ENCODE data around the gene CSNK1G1. TPM values are rescaled to one million over a fixed set of nuclear protein-coding genes. Genes with fewer than 3 reads are reported as not detected.
A peak's percentile ranks its signal among the peaks of the same experiment; 100 is the strongest.
"Not testable (repeated sequence)": the region's sequence is repeated elsewhere in the genome, so short reads cannot be mapped to it uniquely, and the experiment has no call there.

Gene CSNK1G1
- total RNA-seq, 1 donor from 2014 or later, result 27.7 TPM

DNA sequence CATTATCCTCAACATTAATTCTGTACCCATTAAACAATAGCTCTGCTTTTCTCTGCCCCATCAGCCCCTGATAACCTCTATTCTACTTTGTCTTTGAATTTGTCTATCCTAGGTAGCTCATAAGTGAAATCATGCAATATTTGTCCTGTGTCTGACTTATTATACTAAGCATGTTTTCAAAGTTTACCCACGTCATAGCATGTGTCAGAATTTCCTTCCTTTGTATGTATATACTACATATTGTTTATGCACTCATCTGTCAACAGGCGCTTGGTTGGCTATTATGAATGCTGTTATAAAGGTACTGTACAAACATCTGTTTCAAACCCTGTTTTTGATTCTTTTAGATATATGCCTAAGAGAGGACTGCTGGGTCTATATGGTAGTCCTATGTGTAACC is 18.2 kb downstream of the CSNK1G1 start:
- H3K36me3 Mint-ChIP-seq (ENCODE audit: insufficient read depth), result peaks cover 11% of the 10 kb centered on the region
- no peak overlapping the region for H3K27ac Mint-ChIP-seq
- no peaks in the 10 kb centered on the region for H3K4me1 Mint-ChIP-seq (ENCODE audit: low read depth)
- no peaks in the 10 kb centered on the region for H3K27me3 Mint-ChIP-seq
- peaks cover 5% of the 10 kb centered on the region for H3K9me3 Mint-ChIP-seq (ENCODE audit: low read depth)
- TF ChIP-seq, protein P1, sequence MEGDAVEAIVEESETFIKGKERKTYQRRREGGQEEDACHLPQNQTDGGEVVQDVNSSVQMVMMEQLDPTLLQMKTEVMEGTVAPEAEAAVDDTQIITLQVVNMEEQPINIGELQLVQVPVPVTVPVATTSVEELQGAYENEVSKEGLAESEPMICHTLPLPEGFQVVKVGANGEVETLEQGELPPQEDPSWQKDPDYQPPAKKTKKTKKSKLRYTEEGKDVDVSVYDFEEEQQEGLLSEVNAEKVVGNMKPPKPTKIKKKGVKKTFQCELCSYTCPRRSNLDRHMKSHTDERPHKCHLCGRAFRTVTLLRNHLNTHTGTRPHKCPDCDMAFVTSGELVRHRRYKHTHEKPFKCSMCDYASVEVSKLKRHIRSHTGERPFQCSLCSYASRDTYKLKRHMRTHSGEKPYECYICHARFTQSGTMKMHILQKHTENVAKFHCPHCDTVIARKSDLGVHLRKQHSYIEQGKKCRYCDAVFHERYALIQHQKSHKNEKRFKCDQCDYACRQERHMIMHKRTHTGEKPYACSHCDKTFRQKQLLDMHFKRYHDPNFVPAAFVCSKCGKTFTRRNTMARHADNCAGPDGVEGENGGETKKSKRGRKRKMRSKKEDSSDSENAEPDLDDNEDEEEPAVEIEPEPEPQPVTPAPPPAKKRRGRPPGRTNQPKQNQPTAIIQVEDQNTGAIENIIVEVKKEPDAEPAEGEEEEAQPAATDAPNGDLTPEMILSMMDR (IDR thresholded peaks at IDR 0.05; ENCODE audit: unreplicated experiment), result no peak
- H3K4me3 Mint-ChIP-seq (ENCODE audit: low read depth), result no peak overlapping the region
- DNase-seq (ENCODE audit: low spot score, unreplicated experiment), result no peak

DNA sequence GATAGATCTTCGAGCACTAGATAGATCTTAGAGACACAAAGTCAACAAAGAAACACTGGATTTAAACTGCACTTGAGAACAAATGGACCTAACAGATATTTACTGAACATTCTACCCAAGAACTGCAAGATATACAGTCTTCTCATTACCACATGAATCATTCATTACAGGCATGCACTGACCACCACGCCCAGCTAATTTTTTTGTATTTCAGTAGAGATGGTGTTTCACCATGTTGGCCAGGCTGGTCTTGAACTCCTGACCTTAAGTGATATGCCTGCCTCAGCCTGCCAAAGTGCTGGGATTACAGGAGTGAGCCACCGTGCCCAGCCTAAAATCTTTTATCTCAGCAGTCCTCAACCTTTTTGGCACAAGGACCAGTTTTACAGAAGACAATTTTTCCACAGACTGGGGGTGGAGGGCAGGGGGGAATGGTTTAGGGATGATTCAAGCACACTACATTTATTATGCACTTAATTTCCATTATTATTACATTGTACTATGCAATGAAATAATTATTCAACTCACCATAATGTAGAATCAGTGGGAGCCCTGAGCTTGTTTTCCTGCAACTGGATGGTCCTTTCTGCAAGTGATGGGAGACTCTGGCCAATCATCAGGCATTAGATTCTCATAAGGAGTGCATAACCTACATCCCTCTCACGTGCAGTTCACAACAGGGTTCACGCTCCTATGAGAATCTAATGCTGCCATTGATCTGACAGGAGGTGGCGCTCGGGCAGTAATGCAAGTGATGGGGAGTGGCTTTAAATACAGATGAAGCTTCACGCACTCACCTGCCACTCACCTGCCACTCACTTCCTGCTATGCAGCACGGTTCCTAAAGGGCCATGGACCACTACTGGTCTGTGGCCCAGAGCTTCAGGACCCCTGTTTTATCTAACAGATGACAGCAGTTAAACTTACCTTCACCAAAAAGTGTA is 21.7 kb downstream of the CSNK1G1 start:
- Mint-ChIP-seq H3K9me3 (ENCODE audit: low read depth) (peaks cover 5% of the 10 kb centered on the region), H3K36me3 (ENCODE audit: insufficient read depth) (peaks cover 9% of the 10 kb centered on the region), H3K4me3 (ENCODE audit: low read depth) (no peak overlapping the region), H3K27me3 (no peaks in the 10 kb centered on the region), H3K4me1 (ENCODE audit: low read depth) (no peaks in the 10 kb centered on the region), H3K27ac (no peak overlapping the region)
- no peak for DNase-seq (ENCODE audit: low spot score, unreplicated experiment)
- TF ChIP-seq, protein P1 (IDR thresholded peaks at IDR 0.05; ENCODE audit: unreplicated experiment), result no peak

DNA sequence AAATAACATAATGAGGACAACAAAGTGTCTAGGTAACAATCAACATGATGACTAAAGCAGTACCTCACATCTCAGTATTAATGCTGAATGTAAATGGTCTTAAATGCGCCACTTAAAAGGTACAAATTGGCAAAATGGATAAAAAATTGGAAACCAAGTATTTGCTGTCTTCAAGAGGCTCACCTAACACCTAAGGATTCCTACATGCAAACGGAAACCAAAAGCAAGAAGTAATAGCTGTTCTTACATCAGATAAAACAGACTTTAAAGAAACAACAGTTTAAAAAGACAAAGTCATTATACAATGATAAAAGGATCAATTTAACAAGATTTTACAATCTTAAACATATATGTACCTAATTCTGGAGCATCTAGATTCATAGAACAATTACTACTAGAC is 22.5 kb downstream of the CSNK1G1 start:
- TF ChIP-seq, protein P1 (IDR thresholded peaks at IDR 0.05; ENCODE audit: unreplicated experiment), result no peak
- DNase-seq (ENCODE audit: low spot score, unreplicated experiment), result no peak
- Mint-ChIP-seq H3K27ac (no peak overlapping the region), H3K36me3 (ENCODE audit: insufficient read depth) (peaks cover 6% of the 10 kb centered on the region), H3K4me3 (ENCODE audit: low read depth) (no peak overlapping the region), H3K27me3 (no peaks in the 10 kb centered on the region), H3K9me3 (ENCODE audit: low read depth) (peaks cover 5% of the 10 kb centered on the region), H3K4me1 (ENCODE audit: low read depth) (no peaks in the 10 kb centered on the region)

DNA sequence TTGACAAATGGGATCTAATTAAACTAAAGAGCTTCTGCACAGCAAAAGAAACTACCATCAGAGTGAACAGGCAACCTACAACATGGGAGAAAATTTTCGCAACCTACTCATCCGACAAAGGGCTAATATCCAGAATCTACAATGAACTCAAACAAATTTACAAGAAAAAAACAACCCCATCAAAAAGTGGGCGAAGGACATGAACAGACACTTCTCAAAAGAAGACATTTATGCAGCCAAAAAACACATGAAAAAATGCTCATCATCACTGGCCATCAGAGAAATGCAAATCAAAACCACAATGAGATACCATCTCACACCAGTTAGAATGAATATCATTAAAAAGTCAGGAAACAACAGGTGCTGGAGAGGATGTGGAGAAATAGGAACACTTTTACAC is 24.3 kb downstream of the CSNK1G1 start:
- not testable (repeated sequence) for H3K27me3 Mint-ChIP-seq; H3K27ac Mint-ChIP-seq; H3K36me3 Mint-ChIP-seq (ENCODE audit: insufficient read depth); DNase-seq (ENCODE audit: low spot score, unreplicated experiment); H3K4me3 Mint-ChIP-seq (ENCODE audit: low read depth); H3K9me3 Mint-ChIP-seq (ENCODE audit: low read depth); H3K4me1 Mint-ChIP-seq (ENCODE audit: low read depth)

DNA sequence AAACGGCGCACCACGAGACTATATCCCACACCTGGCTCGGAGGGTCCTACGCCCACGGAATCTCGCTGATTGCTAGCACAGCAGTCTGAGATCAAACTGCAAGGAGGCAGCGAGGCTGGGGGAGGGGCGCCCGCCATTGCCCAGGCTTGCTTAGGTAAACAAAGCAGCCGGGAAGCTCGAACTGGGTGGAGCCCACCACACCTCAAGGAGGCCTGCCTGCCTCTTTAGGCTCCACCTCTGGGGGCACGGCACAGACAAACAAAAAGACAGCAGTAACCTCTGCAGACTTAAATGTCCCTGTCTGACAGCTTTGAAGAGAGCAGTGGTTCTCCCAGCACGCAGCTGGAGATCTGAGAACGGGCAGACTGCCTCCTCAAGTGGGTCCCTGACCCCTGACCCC is 29.0 kb downstream of the CSNK1G1 start:
- H3K36me3 Mint-ChIP-seq (ENCODE audit: insufficient read depth); DNase-seq (ENCODE audit: low spot score, unreplicated experiment): not testable (repeated sequence)

DNA sequence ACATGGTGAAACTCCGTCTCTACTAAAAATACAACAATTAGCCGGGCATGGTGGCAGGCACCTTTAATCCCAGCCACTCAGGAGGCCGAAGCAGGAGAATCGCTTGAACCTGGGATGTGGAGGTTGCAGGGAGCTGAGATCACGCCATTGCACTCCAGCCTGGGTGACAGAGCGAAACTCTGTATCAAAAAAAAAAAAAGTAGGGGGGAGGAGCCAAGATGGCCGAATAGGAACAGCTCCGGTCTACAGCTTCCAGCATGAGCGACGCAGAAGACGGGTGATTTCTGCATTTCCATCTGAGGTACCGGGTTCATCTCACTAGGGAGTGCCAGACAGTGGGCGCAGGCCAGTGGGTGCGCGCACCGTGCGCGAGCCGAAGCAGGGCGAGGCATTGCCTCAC is 29.5 kb downstream of the CSNK1G1 start:
- not testable (repeated sequence) for H3K9me3 Mint-ChIP-seq (ENCODE audit: low read depth); H3K27me3 Mint-ChIP-seq; H3K4me1 Mint-ChIP-seq (ENCODE audit: low read depth); DNase-seq (ENCODE audit: low spot score, unreplicated experiment); H3K36me3 Mint-ChIP-seq (ENCODE audit: insufficient read depth)
- peak overlapping the region; percentile 67 for H3K27ac Mint-ChIP-seq
- H3K4me3 Mint-ChIP-seq (ENCODE audit: low read depth), result peak overlapping the region; percentile 61

More for the DNA sequence above, 29.0 kb downstream of the CSNK1G1 start:
- not testable (repeated sequence) for H3K4me1 Mint-ChIP-seq (ENCODE audit: low read depth); H3K4me3 Mint-ChIP-seq (ENCODE audit: low read depth); H3K27ac Mint-ChIP-seq; H3K9me3 Mint-ChIP-seq (ENCODE audit: low read depth); H3K27me3 Mint-ChIP-seq
